ENCODE measurements around the gene PCED1B.

The PCED1B gene

DNA sequence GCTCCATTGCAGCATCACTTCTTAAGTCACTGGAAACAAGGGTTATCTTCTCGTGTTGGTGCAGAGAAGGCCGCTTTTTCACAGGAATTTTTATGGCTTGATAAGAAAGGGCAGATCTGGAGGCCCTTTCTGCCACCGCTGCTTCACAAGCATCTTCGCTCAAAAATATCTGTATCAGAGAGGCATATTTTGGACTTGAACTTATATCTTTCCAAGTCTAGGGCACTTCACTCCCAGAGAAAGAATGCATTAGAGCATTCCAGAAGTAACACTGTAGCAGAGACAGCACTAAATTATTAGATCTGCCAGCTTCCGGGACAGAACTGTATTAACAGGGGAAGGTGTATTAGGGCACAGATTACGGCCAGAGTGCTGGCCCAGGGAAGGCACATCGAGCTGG, 152.0 kb downstream of the PCED1B start:
- DNase-seq (ENCODE audit: low read depth in 2 of 2), result no peak

DNA sequence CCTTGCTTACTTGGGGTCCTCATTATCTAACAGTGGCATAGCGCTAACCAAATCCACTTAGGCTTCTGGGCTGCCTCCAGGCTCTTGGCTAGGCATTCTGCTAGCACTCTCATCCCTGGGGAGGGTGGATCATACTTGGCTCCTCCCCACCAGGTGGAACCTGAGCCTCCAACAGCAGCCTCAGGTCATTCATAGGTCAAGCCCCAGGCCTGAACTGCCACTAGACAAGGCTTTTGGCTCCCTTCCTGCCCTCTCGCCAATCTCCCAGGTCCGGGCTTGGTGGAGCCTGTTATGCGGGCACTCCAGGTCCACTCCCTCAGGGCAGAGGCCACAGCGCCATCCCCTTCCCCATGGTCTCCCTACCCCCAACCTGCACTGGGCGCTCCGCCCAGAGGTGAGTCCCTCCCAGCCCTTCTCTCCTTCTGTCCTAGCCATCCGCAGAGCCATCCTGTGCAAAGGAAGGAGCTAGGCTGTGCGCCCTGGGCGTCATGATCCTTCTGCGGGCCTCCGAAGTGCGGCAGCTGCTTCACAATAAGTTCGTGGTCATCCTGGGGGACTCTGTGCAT, 155.2 kb downstream of the PCED1B start:
- DNase-seq (ENCODE audit: low read depth in 2 of 2), result no peak

DNA sequence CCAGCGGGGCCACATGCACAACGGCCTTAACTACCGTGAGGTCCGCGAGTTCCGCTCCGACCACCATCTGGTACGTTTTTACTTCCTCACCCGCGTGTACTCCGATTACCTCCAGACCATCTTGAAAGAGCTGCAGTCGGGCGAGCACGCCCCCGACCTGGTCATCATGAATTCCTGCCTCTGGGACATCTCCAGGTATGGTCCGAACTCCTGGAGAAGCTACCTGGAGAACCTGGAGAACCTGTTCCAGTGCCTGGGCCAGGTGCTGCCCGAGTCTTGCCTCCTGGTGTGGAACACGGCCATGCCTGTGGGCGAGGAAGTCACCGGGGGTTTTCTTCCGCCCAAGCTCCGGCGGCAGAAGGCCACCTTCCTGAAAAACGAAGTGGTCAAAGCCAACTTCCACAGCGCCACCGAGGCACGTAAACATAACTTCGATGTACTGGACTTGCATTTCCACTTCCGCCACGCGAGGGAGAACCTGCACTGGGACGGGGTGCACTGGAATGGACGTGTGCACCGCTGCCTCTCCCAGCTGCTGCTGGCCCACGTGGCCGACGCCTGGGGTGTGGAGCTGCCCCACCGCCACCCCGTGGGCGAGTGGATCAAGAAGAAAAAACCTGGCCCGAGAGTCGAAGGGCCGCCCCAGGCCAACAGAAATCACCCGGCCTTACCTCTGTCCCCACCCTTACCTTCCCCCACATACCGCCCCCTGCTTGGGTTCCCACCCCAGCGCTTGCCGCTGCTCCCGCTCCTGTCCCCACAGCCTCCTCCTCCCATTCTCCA, 156.0 kb downstream of the PCED1B start:
- no peak for DNase-seq (ENCODE audit: low read depth in 2 of 2)

DNA sequence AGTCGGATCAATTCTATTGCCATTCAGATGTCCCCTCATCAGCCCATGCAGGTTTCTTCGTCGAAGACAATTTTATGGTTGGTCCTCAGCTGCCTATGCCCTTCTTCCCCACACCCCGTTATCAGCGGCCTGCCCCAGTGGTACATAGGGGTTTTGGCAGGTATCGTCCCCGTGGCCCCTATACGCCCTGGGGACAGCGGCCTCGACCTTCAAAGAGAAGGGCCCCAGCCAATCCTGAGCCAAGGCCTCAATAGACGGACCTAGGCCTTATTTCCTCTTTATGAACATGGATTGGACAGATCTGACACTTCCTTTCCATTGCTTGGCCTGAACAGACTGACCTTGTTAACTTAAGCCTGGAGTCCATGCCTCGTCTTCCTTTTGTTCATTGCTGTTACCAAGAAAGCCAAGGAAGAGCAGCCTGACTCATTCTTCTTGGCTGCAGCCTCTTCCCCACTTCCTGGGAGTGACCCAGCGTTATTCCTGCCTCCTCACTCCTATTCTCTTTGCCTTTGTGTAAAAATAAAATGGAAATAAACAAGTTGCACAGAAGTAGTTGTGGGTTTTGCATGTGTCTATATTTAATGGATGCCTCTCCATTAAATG, 156.8 kb downstream of the PCED1B start:
- peak in 1 of 2 experiments; percentile 45 for DNase-seq (ENCODE audit: low read depth in 2 of 2)

DNA sequence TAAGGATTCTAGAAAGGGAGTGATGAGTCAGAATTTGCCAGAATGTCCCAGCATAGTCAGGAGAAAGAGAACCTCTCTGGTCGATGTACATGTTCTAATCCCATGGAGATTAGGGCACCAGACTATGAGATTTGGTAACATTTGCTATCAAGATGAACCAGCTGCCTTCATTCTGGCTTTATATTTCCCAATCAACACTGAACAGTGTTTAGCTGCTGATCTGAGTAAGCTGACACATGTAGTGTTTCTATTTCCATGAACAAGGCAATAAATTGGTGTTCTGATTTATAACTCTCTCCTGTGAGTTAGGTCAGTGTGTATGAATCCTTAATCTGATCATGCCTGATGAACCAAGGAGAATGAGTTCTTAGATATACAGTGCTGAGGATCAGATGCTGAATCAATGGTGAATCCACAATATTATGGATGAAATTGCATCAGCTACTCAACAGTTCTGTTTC, 158.4 kb downstream of the PCED1B start:
- no peak for DNase-seq (ENCODE audit: low read depth in 2 of 2)

DNA sequence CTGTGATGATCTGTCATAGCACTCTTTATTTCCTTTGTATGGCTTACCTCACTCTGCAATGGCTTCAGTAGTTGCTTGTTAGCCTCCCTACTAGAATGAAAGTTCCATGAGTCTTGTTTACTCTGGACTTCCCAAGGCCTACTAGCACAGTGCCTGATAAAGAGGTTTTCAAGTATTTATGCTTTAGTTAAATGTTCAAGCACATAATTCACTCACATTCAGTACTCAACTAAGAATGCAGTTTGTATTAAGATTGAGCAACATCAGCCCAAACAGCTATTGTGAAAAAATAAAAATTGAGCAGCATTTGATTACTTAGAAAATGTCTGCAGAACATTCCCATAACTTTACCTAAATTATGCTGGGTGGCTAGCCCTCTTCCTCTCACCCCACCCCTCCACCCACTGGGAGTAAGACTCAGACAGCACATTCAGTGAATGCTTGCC, 159.3 kb downstream of the PCED1B start:
- DNase-seq (ENCODE audit: low read depth in 2 of 2), result no peak

DNA sequence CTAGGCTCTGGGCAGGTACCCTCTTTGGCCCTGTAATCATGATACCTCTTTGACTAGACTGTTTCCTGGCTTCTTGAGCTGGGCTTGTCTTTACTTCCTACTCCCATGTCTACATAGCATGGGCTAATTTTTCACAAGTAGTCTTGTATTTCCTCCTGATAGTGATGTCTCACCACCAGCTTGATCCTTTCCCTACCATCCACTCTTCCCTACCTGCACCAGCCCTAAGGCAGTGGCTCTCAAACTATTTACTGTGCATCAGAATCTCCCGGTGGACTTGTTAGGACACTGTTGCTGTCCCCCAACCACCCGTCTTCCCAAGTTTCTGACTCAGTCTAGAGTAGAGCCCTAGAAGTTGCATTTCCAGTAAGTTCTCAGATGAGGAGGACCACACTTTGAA, 163.0 kb downstream of the PCED1B start:
- no peak for DNase-seq (ENCODE audit: low read depth in 2 of 2)

DNA sequence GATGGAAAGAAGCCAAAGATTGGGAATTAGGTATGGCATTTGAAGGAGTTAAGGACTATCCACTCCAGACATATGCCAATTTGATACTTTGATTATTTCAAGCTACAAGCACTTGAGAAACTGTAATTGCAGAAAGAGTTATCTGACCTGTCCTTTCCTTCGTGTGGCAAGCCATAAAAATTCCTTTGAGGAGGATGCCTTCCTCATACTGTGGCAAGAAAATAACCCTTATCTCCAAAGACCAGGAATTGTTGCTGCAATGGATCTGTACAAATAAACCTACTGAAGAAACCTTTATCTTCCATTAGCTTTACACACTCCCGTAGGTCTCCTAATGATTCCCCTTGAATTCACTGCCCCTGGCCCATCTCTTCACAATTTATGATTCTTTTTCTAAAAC, 165.4 kb downstream of the PCED1B start:
- DNase-seq (ENCODE audit: low read depth in 2 of 2), result no peak

DNA sequence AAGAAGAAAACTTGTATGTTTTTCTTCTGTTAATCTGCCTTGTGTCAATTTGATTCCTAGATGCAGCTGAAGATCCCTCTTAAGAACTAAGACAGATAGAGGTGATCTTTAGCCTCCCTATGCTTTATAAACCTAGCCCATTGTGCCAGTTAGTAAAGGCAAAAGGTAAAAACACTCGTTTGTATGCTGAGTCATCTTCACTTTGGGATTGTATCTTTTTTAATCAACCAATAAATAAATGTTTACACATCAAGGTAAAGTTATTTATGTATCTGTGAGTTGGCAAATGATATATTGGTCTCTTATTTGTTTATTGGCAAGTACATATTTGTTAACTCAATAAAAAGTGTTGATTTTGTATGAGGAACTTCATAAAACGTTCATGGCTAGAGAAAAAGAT, 166.2 kb downstream of the PCED1B start:
- DNase-seq (ENCODE audit: low read depth in 2 of 2), result no peak

DNA sequence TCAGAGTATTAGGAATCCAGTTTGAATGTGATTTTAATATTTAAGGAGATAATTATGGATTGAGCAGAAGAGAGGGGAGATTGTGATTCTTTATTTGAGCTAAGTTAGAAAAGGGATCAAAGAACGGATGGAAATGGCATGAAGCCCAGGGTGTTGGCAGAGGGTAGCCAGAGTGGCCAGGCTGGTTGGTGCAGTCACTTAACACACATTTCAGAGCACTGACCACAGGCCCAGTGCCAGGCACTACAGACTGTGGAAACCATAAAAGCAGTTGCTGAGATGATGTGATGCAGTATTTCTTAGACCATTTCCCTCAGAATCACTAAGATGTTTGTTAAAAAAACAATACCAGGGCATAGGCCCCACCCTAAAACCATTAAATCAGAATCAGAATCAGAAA, 168.0 kb downstream of the PCED1B start:
- no peak for DNase-seq (ENCODE audit: low read depth in 2 of 2)

DNA sequence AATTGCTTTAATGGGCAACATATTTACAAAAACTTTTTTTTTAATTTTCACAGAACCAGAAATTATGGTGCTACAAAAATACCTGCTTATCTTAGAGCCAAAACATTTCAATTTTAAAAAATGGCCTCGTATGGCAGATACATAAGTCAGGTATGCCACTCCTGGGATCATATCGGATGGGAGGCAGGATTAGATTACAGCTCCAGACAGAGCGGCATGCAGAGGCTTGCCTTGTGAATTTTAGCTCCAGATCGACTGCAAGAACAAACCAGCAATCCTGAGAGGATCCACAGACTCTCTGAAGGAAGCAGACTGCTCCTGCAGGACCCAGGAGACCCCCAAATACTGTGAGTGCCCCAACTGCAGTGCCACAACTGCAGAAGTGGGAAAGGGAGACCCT, 169.7 kb downstream of the PCED1B start:
- no peak for DNase-seq (ENCODE audit: low read depth in 2 of 2)

DNA sequence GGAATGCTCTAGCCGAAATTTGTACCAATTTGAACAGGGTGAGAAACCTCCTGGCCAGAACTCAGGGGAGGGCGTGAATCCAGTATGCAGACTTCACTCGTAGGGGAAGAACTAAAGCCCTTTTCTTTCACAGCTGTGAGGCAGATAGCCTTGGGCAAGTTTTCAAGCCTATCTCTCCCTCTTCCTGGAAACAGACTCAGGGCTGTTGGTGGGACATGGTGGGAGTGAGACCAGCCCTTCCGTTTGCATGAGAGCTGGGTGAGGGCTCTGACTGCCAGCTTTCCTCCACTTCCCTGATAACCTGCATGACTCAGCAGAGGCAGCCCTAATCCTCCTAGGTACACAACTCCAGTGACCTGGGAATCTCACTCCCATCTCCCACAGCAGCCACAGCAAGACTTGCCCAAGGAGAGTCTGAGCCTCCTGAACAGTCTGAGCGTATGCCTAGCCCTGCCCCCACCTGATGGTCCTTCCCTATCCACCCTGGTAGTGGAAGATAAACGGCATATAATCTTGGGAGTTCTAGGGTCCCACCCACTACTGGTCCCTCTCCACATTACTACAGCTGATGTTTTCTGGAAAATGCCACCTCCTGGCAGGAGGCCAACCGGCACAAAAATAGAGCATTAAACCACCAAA, 170.4 kb downstream of the PCED1B start:
- no peak for DNase-seq (ENCODE audit: low read depth in 2 of 2)

DNA sequence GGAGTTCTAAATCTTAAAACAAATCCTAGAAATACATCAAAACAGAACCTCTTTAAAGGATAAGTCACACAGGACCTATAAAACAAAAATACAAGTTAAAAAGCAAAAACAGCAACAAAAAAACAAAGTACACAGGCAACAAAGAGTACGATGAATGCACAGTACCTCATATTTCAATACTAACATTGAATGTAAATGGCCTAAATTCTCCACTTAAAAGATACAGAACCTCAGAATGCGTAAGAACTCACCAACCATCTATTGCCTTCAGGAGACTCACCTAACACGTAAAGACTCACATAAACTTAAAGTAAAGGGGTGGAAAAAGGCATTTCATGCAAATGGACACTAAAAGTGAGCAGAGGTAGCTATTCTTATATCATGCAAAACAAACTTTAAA, 172.5 kb downstream of the PCED1B start:
- DNase-seq (ENCODE audit: low read depth in 2 of 2), result no peak

DNA sequence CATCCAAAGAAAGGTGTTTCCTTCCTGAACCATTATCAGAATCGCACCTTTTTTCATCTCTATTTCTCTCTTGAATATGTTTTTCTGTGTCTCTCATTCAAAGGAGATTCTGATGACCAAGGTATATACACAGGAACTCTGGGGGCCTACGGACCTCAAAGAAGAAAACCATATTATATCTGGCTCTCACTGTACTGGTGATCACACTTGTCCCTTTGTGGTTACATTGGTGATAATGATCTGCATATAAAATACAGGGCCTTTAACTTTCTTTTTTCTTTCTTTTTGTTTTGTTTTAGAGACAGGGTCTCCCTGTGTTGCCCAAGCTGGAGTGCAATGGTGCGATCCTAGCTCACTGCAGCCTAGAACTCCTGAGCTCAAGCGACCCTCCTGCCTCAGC, 185.5 kb downstream of the PCED1B start:
- no peak for DNase-seq (ENCODE audit: low read depth in 2 of 2)

DNA sequence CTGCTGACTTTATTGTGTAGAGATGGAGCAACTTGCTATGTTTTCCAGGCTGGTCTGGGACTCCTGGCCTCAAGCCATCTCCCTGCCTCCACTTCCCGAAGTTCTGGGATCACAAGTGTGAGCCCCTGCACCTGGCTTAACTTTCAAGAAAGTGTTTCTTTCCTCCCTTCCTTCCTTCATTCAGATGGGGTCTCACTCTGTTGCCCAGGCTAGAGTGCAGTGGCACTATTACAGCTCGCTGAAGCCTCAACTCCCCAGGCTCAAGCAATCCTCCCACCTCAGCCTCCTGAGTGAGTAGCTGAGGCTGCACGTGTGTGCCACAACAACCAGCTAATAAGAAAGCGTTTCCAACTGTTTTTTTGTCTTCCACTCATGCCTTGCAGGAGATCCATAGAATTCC, 186.0 kb downstream of the PCED1B start:
- DNase-seq (ENCODE audit: low read depth in 2 of 2), result no peak

DNA sequence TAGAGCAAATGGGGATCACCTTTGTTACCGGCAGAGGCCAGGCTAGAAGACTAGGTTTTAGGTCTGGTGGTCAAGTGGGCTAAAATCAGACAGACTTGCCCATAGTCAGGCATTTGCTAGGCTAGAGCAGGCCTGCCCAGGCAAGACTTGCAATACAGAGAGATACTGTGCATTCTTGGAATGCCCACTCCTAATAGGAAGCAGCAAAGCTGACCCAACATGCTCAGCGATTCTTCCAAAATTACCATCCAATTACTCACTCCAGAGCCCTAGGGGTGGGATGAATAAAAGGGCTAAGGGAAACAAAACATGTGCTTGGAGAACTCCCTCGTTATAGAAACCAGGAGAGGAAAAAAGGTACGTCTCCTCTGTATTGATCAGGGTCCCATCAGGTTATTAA, 188.2 kb downstream of the PCED1B start:
- DNase-seq (ENCODE audit: low read depth in 2 of 2), result no peak

DNA sequence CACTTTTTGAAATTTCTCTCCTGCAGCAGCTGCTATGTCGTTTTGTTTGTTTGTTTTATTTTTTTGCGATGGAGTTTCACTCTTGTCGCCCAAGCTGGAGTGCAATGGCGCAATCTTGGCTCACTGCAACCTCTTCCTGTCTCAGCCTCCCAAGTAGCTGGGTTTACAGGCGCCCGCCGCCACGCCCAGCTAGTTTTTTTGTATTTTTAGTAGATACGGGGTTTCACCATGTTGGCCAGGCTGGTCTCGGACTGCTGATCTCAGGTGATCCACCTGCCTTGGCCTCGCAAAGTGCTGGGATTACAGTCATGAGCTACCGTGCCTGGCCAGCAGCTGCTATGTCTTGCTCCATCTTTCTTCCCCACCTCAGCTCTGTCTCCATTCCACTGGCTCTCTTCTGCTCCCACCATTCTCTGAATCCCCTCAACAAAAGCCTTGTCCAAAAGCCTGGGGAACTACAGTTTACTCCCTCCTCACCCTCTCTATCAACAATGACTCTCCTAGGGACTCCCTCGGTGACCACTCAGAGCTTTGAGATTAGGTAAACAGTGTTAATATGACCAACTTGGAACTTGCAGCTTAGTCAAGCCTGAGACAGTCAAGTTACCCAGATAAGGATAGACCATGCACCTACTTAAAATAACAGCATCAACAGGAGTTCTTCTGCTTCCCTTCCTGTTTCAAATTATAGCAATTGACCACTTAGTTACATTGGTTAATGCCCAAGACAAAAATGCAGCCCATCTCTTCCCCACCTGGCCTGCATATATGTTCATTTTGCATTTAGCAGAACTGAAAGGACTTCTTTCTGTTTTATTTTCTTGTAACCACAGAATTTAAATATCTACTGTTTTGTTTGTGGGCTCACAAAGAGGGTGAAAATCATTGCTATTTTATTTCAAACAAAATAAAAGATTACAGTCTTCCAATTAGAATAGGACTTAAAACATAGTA, 189.4 kb downstream of the PCED1B start:
- DNase-seq (ENCODE audit: low read depth in 2 of 2), result no peak

DNA sequence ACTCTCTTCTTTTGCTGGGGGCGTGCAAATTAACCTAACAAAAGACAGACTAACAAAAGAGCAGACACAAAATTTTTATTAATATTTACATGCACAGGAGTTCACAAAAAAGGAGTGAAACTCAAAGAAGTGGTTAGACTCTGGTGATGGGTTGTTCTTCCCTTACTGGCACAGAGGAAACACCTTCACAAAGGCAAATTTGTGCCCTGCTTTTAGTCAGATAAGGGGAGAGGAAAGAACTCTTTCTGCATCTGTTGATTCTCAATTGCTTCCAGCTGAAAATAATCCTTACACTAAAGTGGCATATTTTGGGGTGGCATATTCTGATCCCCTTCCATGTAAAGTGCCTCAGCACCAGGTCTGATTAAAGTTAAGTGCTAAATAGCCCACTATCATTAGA, 190.5 kb downstream of the PCED1B start:
- DNase-seq (ENCODE audit: low read depth in 2 of 2), result no peak

DNA sequence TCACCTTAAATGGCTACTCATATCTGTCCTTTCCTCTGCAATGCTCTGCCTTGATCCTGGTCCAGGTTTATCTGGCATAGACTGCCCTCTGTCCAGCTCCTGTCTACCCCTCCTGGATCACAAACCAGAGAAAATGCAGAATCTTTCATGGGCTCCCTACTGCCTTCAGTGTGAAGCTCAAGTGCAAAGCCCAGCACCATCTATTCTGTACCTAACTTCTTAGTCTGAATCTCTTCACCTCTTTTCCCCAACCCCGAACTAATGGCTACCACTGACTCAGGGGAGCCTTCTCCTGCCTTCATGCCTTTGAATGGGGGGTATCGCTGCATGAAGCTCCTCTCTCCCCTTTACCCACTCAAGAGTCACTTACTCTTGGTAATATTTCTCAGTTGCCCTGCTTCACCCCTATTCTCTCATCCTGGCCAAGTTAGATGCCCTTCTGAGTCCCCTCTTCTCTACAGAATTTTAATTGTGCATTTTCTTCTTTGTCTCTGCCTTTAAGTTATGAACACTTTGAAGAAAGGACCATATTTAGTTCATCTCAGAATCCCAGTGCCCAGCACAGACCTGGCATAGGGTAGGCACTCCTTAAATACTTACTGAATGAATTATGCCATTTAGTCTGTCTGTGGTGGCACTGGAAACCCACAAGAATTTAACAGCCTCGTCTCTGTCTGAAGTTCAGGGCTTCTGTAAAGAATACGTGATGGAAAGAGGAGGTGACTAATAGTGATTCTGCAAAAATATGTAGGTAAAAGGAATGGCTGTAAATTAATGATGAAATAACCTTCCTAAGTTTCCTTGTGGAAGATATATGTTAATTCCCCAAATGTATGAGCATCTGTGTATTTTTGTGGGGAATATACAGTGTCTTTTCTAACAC, 191.6 kb downstream of the PCED1B start:
- peak; percentile 74 to 75 for DNase-seq (ENCODE audit: low read depth in 2 of 2)

DNA sequence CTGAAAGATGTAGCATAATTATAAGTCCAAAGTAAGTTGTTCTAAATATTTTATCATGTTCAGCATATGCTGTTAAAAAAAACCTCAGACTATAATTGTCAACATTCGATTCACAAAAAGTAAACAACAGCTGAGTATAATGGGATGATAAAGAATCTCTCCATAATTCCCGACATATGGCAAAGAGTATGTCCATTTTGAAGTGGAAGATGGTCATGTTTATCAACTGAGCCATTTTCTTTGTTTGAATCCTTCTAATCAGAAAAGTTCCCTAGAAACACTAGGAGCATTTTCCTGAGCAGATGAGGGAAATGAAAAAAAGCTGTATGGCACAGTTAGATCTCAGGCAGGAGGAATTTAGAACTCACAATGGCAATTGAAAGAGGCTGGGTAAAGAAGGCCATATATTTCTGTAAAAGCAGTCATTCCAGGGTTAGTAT, 192.4 kb downstream of the PCED1B start:
- no peak for DNase-seq (ENCODE audit: low read depth in 2 of 2)
